H1 (cell line): Measurements from ENCODE around the gene RFT1. TPM values are rescaled to one million over a fixed set of nuclear protein-coding genes. Genes with fewer than 3 reads are reported as not detected.

ENCODE experiments used
- CTCF ChIA-PET: fragments of 300-600 bp; sonication (Branson Sonifier 250); formaldehyde crosslinking; loops from one replicate; lab custom pipeline; 2021; ENCODE audit not compliant: partially characterized antibody; lab: Charles Lee
- POLR2A ChIA-PET: fragments of 300-600 bp; sonication (Branson Sonifier 250); formaldehyde crosslinking; loops from one replicate; lab custom pipeline; 2021; ENCODE audit warnings: inconsistent platforms; ENCODE audit not compliant: partially characterized antibody; lab: Charles Lee
- DNase-seq, 2 experiments: peaks; one replicate each; pipeline versions ENCODE4 v3.0.0 to v3.0.0-alpha.2; 2010 to 2022; ENCODE audit warnings: low spot score in 2 of 2, low read depth in 1 of 2, mixed read lengths in 1 of 2
- FAIRE-seq: peaks from 2 replicates; lab custom pipeline; 2011; peaks lifted over from hg19 to GRCh38; lab: Jason Lieb, UNC
- H2AFZ ChIP-seq: 2 replicates; pipeline ENCODE4 v1.8.1; 2012; ENCODE audit warnings: low read length, inconsistent platforms
- H2AK5ac ChIP-seq: 2 replicates; pipeline ENCODE4 v1.6.1; 2013; ENCODE audit warnings: low read depth, low read length
- H2BK120ac ChIP-seq: replicated peaks from 2 replicates; pipeline ENCODE3; 2013; ENCODE audit warnings: low read depth, low read length, inconsistent platforms
- H2BK12ac ChIP-seq: 2 replicates; pipeline ENCODE4 v1.6.1; 2013; ENCODE audit warnings: low read depth, low read length
- H2BK15ac ChIP-seq: 2 replicates; pipeline ENCODE4 v1.6.1; 2013; ENCODE audit warnings: low read length
- H2BK20ac ChIP-seq: 2 replicates; pipeline ENCODE4 v1.6.1; 2013; ENCODE audit warnings: low read length
- H2BK5ac ChIP-seq: 2 replicates; pipeline ENCODE4 v1.6.1; 2013; ENCODE audit warnings: low read depth, low read length
- H3K14ac ChIP-seq: 2 replicates; pipeline ENCODE4 v1.6.1; 2013; ENCODE audit warnings: inconsistent platforms; ENCODE audit not compliant: insufficient read length
- H3K18ac ChIP-seq: 2 replicates; pipeline ENCODE4 v1.6.1; 2013; ENCODE audit warnings: low read length; ENCODE audit errors: extremely low read depth
- H3K23ac ChIP-seq: 2 replicates; pipeline ENCODE4 v1.6.1; 2013; ENCODE audit warnings: inconsistent platforms; ENCODE audit not compliant: insufficient read length
- H3K23me2 ChIP-seq: 2 replicates; pipeline ENCODE4 v1.6.1; 2013; ENCODE audit warnings: low read depth, low read length
- H3K27ac ChIP-seq: 2 replicates; pipeline ENCODE4 v1.6.1; 2011; ENCODE audit warnings: low read depth, low read length, inconsistent platforms
- H3K27me3 ChIP-seq, 4 experiments: replicated peaks in 1 of 4; 1 replicate in 1 of 4; 2 replicates in 3 of 4; pipeline versions ENCODE4 v1.6.1 to v1.8.1; 2011 to 2013; ENCODE audit warnings: low read length in 3 of 4, mild to moderate bottlenecking in 3 of 4, inconsistent platforms in 2 of 4, mixed read lengths in 2 of 4, moderate library complexity in 1 of 4; ENCODE audit not compliant: control insufficient read depth in 3 of 4, insufficient read depth in 3 of 4; ENCODE audit errors: extremely low read depth in 1 of 4
- H3K36me3 ChIP-seq, 4 experiments: 2 replicates each; pipeline versions ENCODE4 v1.6.1 to v1.8.1; 2011 to 2013; ENCODE audit warnings: mild to moderate bottlenecking in 4 of 4, low read length in 3 of 4, moderate library complexity in 2 of 4, control low read depth in 1 of 4, inconsistent platforms in 1 of 4; ENCODE audit not compliant: insufficient read depth in 4 of 4, control insufficient read depth in 2 of 4
- H3K4ac ChIP-seq: replicated peaks from 2 replicates; pipeline ENCODE3; 2013; ENCODE audit warnings: low read length, low read depth, mixed read lengths, inconsistent platforms; ENCODE audit not compliant: insufficient read length
- H3K4me1 ChIP-seq, 4 experiments: replicated peaks in 1 of 4; 1 replicate in 1 of 4; 2 replicates in 3 of 4; pipeline versions ENCODE4 v1.6.1 to v1.8.1; 2011 to 2013; ENCODE audit warnings: low read length in 3 of 4, inconsistent platforms in 2 of 4, mixed read lengths in 1 of 4; ENCODE audit not compliant: insufficient read depth in 4 of 4, control insufficient read depth in 3 of 4
- H3K4me2 ChIP-seq, 2 experiments: 2 replicates each; pipeline versions ENCODE4 v1.6.1 to v1.8.1; 2011 to 2013; ENCODE audit warnings: low read depth in 2 of 2, low read length in 2 of 2, control low read depth in 1 of 2, inconsistent platforms in 1 of 2, mild to moderate bottlenecking in 1 of 2; ENCODE audit not compliant: insufficient read depth in 1 of 2
- H3K4me3 ChIP-seq, 4 experiments: fragments of 200-600, 300-600 bp in 1 of 4; sonication (generic), shearing (Covaris generic), sonication (Bioruptor Twin) in 1 of 4; 2 replicates each; pipeline versions ENCODE4 v1.5.1 to v1.8.1; 2011 to 2016; ENCODE audit warnings: low read length in 4 of 4, low read depth in 3 of 4, control low read depth in 2 of 4, inconsistent platforms in 2 of 4, mild to moderate bottlenecking in 2 of 4, mixed read lengths in 1 of 4, moderate library complexity in 1 of 4; ENCODE audit not compliant: insufficient read depth in 2 of 4; ENCODE audit errors: extremely low read depth in 1 of 4
- H3K56ac ChIP-seq: replicated peaks from 2 replicates; pipeline ENCODE3; 2013; ENCODE audit warnings: low read depth, mild to moderate bottlenecking, mixed read lengths, low read length, inconsistent platforms; ENCODE audit not compliant: insufficient read length
- H3K79me1 ChIP-seq: 2 replicates; pipeline ENCODE4 v1.6.1; 2013; ENCODE audit warnings: low read depth, low read length, control low read depth
- H3K79me2 ChIP-seq, 2 experiments: 2 replicates each; pipeline versions ENCODE4 v1.6.1 to v1.8.1; 2012 to 2013; ENCODE audit warnings: low read length in 2 of 2, mild to moderate bottlenecking in 2 of 2, inconsistent platforms in 1 of 2; ENCODE audit not compliant: insufficient read depth in 2 of 2, control insufficient read depth in 1 of 2
- H3K9ac ChIP-seq, 4 experiments: replicated peaks in 1 of 4; 1 replicate in 1 of 4; 2 replicates in 3 of 4; pipeline versions ENCODE4 v1.6.1 to v1.8.1; 2011 to 2013; ENCODE audit warnings: low read depth in 3 of 4, low read length in 3 of 4, control low read depth in 2 of 4, mild to moderate bottlenecking in 2 of 4, moderate library complexity in 2 of 4, inconsistent platforms in 1 of 4; ENCODE audit errors: extremely low read depth in 1 of 4
- H3K9me3 ChIP-seq, 2 experiments: 2 replicates each; pipeline versions ENCODE4 v1.6.1 to v1.8.1; 2012 to 2013; ENCODE audit warnings: mild to moderate bottlenecking in 2 of 2, moderate library complexity in 2 of 2, control low read depth in 1 of 2, inconsistent platforms in 1 of 2, low read depth in 1 of 2, low read length in 1 of 2, mixed read lengths in 1 of 2; ENCODE audit not compliant: insufficient read depth in 2 of 2
- H4K20me1 ChIP-seq, 2 experiments: replicated peaks in 1 of 2; 2 replicates each; pipeline versions ENCODE3 to v1.8.1; 2011 to 2013; ENCODE audit warnings: inconsistent platforms in 2 of 2, low read length in 2 of 2, mild to moderate bottlenecking in 1 of 2; ENCODE audit not compliant: insufficient read depth in 2 of 2, control insufficient read depth in 1 of 2
- H4K5ac ChIP-seq: 2 replicates; pipeline ENCODE4 v1.6.1; 2013; ENCODE audit warnings: low read length, low read depth, mixed read lengths, inconsistent platforms; ENCODE audit not compliant: insufficient read length
- H4K8ac ChIP-seq: 2 replicates; pipeline ENCODE4 v1.8.0; 2013; ENCODE audit warnings: mild to moderate bottlenecking, moderate library complexity, low read length, inconsistent platforms; ENCODE audit not compliant: insufficient read depth; ENCODE audit errors: extremely low read depth
- H4K91ac ChIP-seq: replicated peaks from 2 replicates; pipeline ENCODE3; 2013; ENCODE audit warnings: low read length, mixed read lengths, inconsistent platforms; ENCODE audit not compliant: insufficient read length
- CHD1 ChIP-seq: IDR thresholded peaks from 2 replicates; pipeline ENCODE4 v1.6.1; 2012; ENCODE audit warnings: low read depth, low read length, improper control_type of control experiment
- MAX ChIP-seq: IDR thresholded peaks from 2 replicates; pipeline ENCODE4 v1.6.1; 2012; ENCODE audit warnings: inconsistent platforms
- PHF8 ChIP-seq: fragments of 200-600 bp; sonication (generic); conservative IDR thresholded peaks from 2 replicates; pipeline ENCODE4 v1.7.1; 2012; ENCODE audit warnings: low read depth, mild to moderate bottlenecking, inconsistent platforms, low read length, moderate library complexity
- POLR2AphosphoS5 ChIP-seq: IDR thresholded peaks from 2 replicates; pipeline ENCODE4 v1.6.1; 2011; ENCODE audit warnings: low read depth, low read length
- POU5F1 ChIP-seq: IDR thresholded peaks from 2 replicates; pipeline ENCODE4 v1.6.1; 2011; ENCODE audit warnings: low read depth, mild to moderate bottlenecking, low read length, moderate library complexity
- RAD21 ChIP-seq, 2 experiments: IDR thresholded peaks in 1 of 2; conservative IDR thresholded peaks in 1 of 2; 2 replicates each; pipeline ENCODE4 v1.6.1; 2011; ENCODE audit warnings: low read depth in 2 of 2, low read length in 2 of 2, improper control_type of control experiment in 1 of 2, inconsistent platforms in 1 of 2, mild to moderate bottlenecking in 1 of 2, moderate library complexity in 1 of 2
- RNF2 ChIP-seq: fragments of 200-900, 300-1000 bp; sonication (generic); IDR thresholded peaks from 2 replicates; pipeline ENCODE4 v1.7.1; 2016; ENCODE audit warnings: borderline replicate concordance, low read depth, mild to moderate bottlenecking, antibody characterized with exemption, low read length; ENCODE audit not compliant: poor library complexity, severe bottlenecking; ENCODE audit errors: missing control alignments
- RXRA ChIP-seq: IDR thresholded peaks from 2 replicates; pipeline ENCODE4 v1.6.1; 2011; ENCODE audit warnings: low read depth, mild to moderate bottlenecking, low read length, moderate library complexity; ENCODE audit not compliant: insufficient read depth
- SP4 ChIP-seq: IDR thresholded peaks from 2 replicates; pipeline ENCODE4 v1.6.1; 2012; ENCODE audit warnings: low read length, inconsistent platforms
- WGBS, 2 experiments: shearing (Covaris generic) in 1 of 2; methylation state at CpG; one replicate each; pipeline versions ENCODE4 v1.1.6 to v1.1.7; 2013 to 2015; ENCODE audit warnings: low lambda C conversion rate in 2 of 2, mixed read lengths in 2 of 2, inconsistent platforms in 1 of 2, low coverage in 1 of 2, missing lambda C conversion rate in 1 of 2; ENCODE audit not compliant: insufficient replicate concordance in 2 of 2, insufficient coverage in 1 of 2, insufficient read length in 1 of 2; ENCODE audit errors: extremely low coverage in 1 of 2, missing lambda C conversion rate in 1 of 2; 5-methylcytosine and 5-hydroxymethylcytosine counted together
- polyA plus RNA-seq, 7 experiments: library from polyadenylated mRNA; depleted of rRNA in 3 of 7; stranded (reverse) in 5 of 7; unstranded in 2 of 7; fragments of >200 nt in 5 of 7; fragments of 200-250 nt in 2 of 7; gene quantifications; 1 replicate in 5 of 7; 2 replicates in 1 of 7; 4 replicates in 1 of 7; pipeline versions ENCODE4 v1.2.1 to v1.2.3, GENCODE V29; 2011 to 2013; ENCODE audit warnings: missing spikeins in 2 of 7, mixed read lengths in 2 of 7
- total RNA-seq: library from RNA; stranded (reverse); fragmentation: NEBNext Ultra II Directional; extraction: Animal tissue kit (Norgen Biotek cat#: 25700); gene quantifications from 2 replicates; pipeline ENCODE4 v1.2.1, GENCODE V29; 2021
- TF ChIP-seq, protein P1 (sequence below), 3 experiments: IDR thresholded peaks; 1 replicate in 2 of 3; 2 replicates in 1 of 3; pipeline versions ENCODE4 v1.5.1 to v1.6.1; 2011; ENCODE audit warnings: low read length in 3 of 3, mild to moderate bottlenecking in 3 of 3, inconsistent platforms in 2 of 3, low read depth in 1 of 3, moderate library complexity in 1 of 3; ENCODE audit not compliant: insufficient read depth in 1 of 3; ENCODE audit errors: control extremely low read depth in 1 of 3

The RFT1 gene
- total and polyA plus RNA-seq, 2 of the 8 experiments (the other 6 are each of a cell fraction or from before 2014, with no cell fraction given), result 27.7 to 42.4 TPM

DNA sequence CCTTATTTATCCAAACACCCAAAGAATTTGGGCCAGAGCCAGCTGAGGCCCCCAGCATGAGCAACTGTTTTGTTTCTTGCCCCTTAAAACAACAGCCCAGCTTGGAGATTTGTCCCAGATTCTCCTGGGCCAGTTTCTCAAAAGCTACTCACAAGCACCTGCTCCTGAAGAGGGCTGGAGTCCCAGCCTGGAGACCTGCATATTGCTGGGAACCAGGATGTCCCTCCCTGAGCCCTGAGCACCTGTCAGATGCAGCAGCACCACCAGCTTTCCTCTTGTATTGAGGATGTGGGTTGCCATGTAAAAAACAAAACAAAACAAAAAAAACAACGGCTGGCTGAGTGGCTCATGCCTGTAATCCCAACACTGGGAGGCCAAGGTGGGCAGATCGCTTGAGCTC lies 7.0 kb upstream of the RFT1 start:
- Histone ChIP-seq H3K27me3 (no peaks in the 10 kb centered on the region), H3K4ac (no peak overlapping the region), H3K4me3 (no peak overlapping the region), H2BK20ac (no peak overlapping the region), H3K56ac (no peak overlapping the region), H4K91ac (no peak overlapping the region), H2BK5ac (no peak overlapping the region), H3K79me1 (no peaks in the 10 kb centered on the region; the same call in 1 of the 2 replicates), H2AK5ac (no peak overlapping the region), H3K14ac (no peak overlapping the region), H4K20me1 (peaks cover 0 to 4% of the 10 kb centered on the region in 2 experiments), H3K9me3 (no peaks in the 10 kb centered on the region), H3K27ac (no peak overlapping the region), H2BK12ac (no peak overlapping the region), H2BK15ac (no peak overlapping the region), H3K9ac (no peak overlapping the region), H3K4me1 (no peaks in the 10 kb centered on the region), H4K5ac (no peak overlapping the region), H2AFZ (no peak overlapping the region), H3K79me2 (no peaks in the 10 kb centered on the region), H3K23ac (no peak overlapping the region), H3K4me2 (no peak overlapping the region), H4K8ac (no peak overlapping the region), H3K18ac (no peak overlapping the region), H2BK120ac (no peak overlapping the region), H3K36me3 (no peaks in the 10 kb centered on the region; a peak in 1 of 8 replicates), H3K23me2 (no peaks in the 10 kb centered on the region; the same call in 1 of the 2 replicates)
- CTCF ChIA-PET, result interaction anchor here (0.6 to 11.8 kb wide), 7 partner anchors 9 to 316 kb away, joined by 3 to 164 read pairs (median 5); no protein-coding TSS in a partner anchor
- no peak for DNase-seq
- no peak for FAIRE-seq
- POLR2A ChIA-PET, result interaction anchor here (0.6 to 4.6 kb wide), 5 partner anchors 8 to 58 kb away, joined by 3 to 22 read pairs (median 4); no protein-coding TSS in a partner anchor
- WGBS, 2 experiments, result 94% methylated on average over 2 of the region's 2 CpGs; no CpG with 5 or more reads in 1 of the 2 experiments
- TF ChIP-seq MAX, result no peak
- TF ChIP-seq POU5F1, result no peak
- no peak for TF ChIP-seq RNF2
- no peak for TF ChIP-seq RXRA
- no peak for TF ChIP-seq SP4
- no peak for TF ChIP-seq PHF8
- no peak for TF ChIP-seq POLR2AphosphoS5
- TF ChIP-seq, protein P1, sequence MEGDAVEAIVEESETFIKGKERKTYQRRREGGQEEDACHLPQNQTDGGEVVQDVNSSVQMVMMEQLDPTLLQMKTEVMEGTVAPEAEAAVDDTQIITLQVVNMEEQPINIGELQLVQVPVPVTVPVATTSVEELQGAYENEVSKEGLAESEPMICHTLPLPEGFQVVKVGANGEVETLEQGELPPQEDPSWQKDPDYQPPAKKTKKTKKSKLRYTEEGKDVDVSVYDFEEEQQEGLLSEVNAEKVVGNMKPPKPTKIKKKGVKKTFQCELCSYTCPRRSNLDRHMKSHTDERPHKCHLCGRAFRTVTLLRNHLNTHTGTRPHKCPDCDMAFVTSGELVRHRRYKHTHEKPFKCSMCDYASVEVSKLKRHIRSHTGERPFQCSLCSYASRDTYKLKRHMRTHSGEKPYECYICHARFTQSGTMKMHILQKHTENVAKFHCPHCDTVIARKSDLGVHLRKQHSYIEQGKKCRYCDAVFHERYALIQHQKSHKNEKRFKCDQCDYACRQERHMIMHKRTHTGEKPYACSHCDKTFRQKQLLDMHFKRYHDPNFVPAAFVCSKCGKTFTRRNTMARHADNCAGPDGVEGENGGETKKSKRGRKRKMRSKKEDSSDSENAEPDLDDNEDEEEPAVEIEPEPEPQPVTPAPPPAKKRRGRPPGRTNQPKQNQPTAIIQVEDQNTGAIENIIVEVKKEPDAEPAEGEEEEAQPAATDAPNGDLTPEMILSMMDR (IDR thresholded peaks at IDR 0.05; ENCODE audit: control extremely low read depth in 1 of 3, insufficient read depth in 1 of 3, low read depth in 1 of 3, low read length in 3 of 3), result no peak
- TF ChIP-seq CHD1, result no peak
- no peak for TF ChIP-seq RAD21 (IDR thresholded peaks at IDR 0.05 in 1 of 2, conservative IDR thresholded peaks at IDR 0.05 in 1 of 2; ENCODE audit: low read depth in 2 of 2, low read length in 2 of 2)
